ENCODE data around the gene EGR2.

Gene EGR2

DNA sequence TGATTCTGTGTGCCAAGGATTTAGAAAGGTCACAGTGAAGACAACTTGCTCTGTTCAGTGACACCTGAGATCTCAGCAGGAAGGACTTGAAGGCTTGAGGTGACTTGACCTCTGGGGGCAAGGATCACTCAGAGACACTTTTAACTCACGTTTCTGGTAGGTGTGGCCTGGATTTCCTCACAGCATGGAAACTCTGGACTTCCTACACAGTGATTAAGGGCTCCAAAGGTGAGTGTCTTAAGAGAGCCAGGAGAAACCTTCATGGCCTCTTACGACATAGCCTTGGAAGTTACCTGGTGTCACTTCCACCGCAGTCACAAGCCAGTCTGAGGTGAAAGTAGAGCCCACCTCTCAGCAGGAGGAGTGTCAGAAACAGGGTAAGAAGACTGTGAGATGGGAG lies 49.8 kb downstream of the EGR2 start (continued):
- TF ChIP-seq, protein P1, sequence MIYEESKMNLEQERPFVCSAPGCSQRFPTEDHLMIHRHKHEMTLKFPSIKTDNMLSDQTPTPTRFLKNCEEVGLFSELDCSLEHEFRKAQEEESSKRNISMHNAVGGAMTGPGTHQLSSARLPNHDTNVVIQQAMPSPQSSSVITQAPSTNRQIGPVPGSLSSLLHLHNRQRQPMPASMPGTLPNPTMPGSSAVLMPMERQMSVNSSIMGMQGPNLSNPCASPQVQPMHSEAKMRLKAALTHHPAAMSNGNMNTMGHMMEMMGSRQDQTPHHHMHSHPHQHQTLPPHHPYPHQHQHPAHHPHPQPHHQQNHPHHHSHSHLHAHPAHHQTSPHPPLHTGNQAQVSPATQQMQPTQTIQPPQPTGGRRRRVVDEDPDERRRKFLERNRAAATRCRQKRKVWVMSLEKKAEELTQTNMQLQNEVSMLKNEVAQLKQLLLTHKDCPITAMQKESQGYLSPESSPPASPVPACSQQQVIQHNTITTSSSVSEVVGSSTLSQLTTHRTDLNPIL (CRISPR knock-in tag; IDR thresholded peaks at IDR 0.05; ENCODE audit: low read depth): no peak
- no peak for TF ChIP-seq GLIS3 (CRISPR knock-in tag; IDR thresholded peaks at IDR 0.05)
- TF ChIP-seq ZNF565 (CRISPR knock-in tag; conservative IDR thresholded peaks at IDR 0.05; ENCODE audit: low read depth): no peak
- no peak for TF ChIP-seq RARB (CRISPR knock-in tag; IDR thresholded peaks at IDR 0.05)
- no peak for TF ChIP-seq TOX (CRISPR knock-in tag; IDR thresholded peaks at IDR 0.05; ENCODE audit: borderline replicate concordance)

DNA sequence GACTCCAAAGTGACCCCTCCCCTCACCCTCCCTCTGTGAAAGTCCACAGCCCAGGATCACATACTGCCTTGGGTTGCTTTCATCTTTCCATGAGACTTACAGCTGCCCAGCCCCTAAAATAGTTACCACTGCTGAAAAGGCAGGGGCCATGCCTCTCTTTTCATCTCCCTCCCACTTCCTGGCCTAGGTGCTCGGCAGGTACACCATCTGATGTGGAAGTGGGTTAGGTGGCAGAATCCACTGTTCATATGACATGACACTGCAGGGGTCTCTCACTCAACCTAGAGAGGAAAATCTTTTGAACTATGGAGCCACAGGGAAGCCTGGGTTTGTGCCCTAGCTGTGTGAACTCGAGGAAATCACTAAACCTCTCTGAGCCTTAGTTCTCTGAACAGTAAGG lies 50.4 kb downstream of the EGR2 start:
- TF ChIP-seq ZNF70 (CRISPR knock-in tag; IDR thresholded peaks at IDR 0.05) (no peak), ZNF565 (CRISPR knock-in tag; conservative IDR thresholded peaks at IDR 0.05; ENCODE audit: low read depth) (no peak), ZNF8 (CRISPR knock-in tag; IDR thresholded peaks at IDR 0.05) (no peak), CSDC2 (CRISPR knock-in tag; IDR thresholded peaks at IDR 0.05) (no peak), ARNTL (CRISPR knock-in tag; IDR thresholded peaks at IDR 0.05; ENCODE audit: borderline replicate concordance, low read depth) (no peak), ZFP30 (CRISPR knock-in tag; IDR thresholded peaks at IDR 0.05) (no peak), OSR1 (CRISPR knock-in tag; IDR thresholded peaks at IDR 0.05) (no peak), ZFP3 (CRISPR knock-in tag; IDR thresholded peaks at IDR 0.05) (no peak), RARB (CRISPR knock-in tag; IDR thresholded peaks at IDR 0.05) (no peak), ZC3H10 (CRISPR knock-in tag; IDR thresholded peaks at IDR 0.05) (no peak)
- TF ChIP-seq, protein P2, sequence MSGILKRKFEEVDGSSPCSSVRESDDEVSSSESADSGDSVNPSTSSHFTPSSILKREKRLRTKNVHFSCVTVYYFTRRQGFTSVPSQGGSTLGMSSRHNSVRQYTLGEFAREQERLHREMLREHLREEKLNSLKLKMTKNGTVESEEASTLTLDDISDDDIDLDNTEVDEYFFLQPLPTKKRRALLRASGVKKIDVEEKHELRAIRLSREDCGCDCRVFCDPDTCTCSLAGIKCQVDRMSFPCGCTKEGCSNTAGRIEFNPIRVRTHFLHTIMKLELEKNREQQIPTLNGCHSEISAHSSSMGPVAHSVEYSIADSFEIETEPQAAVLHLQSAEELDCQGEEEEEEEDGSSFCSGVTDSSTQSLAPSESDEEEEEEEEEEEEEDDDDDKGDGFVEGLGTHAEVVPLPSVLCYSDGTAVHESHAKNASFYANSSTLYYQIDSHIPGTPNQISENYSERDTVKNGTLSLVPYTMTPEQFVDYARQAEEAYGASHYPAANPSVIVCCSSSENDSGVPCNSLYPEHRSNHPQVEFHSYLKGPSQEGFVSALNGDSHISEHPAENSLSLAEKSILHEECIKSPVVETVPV (CRISPR knock-in tag; IDR thresholded peaks at IDR 0.05): no peak
- TF ChIP-seq, protein P1 (CRISPR knock-in tag; IDR thresholded peaks at IDR 0.05; ENCODE audit: low read depth): no peak
- TF ChIP-seq, protein P3, sequence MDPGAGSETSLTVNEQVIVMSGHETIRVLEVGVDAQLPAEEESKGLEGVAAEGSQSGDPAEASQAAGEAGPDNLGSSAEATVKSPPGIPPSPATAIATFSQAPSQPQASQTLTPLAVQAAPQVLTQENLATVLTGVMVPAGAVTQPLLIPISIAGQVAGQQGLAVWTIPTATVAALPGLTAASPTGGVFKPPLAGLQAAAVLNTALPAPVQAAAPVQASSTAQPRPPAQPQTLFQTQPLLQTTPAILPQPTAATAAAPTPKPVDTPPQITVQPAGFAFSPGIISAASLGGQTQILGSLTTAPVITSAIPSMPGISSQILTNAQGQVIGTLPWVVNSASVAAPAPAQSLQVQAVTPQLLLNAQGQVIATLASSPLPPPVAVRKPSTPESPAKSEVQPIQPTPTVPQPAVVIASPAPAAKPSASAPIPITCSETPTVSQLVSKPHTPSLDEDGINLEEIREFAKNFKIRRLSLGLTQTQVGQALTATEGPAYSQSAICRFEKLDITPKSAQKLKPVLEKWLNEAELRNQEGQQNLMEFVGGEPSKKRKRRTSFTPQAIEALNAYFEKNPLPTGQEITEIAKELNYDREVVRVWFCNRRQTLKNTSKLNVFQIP (CRISPR knock-in tag; IDR thresholded peaks at IDR 0.05; ENCODE audit: borderline replicate concordance, low read depth): no peak
- TF ChIP-seq, protein P4, sequence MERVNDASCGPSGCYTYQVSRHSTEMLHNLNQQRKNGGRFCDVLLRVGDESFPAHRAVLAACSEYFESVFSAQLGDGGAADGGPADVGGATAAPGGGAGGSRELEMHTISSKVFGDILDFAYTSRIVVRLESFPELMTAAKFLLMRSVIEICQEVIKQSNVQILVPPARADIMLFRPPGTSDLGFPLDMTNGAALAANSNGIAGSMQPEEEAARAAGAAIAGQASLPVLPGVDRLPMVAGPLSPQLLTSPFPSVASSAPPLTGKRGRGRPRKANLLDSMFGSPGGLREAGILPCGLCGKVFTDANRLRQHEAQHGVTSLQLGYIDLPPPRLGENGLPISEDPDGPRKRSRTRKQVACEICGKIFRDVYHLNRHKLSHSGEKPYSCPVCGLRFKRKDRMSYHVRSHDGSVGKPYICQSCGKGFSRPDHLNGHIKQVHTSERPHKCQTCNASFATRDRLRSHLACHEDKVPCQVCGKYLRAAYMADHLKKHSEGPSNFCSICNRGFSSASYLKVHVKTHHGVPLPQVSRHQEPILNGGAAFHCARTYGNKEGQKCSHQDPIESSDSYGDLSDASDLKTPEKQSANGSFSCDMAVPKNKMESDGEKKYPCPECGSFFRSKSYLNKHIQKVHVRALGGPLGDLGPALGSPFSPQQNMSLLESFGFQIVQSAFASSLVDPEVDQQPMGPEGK (CRISPR knock-in tag; IDR thresholded peaks at IDR 0.05; ENCODE audit: borderline replicate concordance): no peak
- TF ChIP-seq, protein P5, sequence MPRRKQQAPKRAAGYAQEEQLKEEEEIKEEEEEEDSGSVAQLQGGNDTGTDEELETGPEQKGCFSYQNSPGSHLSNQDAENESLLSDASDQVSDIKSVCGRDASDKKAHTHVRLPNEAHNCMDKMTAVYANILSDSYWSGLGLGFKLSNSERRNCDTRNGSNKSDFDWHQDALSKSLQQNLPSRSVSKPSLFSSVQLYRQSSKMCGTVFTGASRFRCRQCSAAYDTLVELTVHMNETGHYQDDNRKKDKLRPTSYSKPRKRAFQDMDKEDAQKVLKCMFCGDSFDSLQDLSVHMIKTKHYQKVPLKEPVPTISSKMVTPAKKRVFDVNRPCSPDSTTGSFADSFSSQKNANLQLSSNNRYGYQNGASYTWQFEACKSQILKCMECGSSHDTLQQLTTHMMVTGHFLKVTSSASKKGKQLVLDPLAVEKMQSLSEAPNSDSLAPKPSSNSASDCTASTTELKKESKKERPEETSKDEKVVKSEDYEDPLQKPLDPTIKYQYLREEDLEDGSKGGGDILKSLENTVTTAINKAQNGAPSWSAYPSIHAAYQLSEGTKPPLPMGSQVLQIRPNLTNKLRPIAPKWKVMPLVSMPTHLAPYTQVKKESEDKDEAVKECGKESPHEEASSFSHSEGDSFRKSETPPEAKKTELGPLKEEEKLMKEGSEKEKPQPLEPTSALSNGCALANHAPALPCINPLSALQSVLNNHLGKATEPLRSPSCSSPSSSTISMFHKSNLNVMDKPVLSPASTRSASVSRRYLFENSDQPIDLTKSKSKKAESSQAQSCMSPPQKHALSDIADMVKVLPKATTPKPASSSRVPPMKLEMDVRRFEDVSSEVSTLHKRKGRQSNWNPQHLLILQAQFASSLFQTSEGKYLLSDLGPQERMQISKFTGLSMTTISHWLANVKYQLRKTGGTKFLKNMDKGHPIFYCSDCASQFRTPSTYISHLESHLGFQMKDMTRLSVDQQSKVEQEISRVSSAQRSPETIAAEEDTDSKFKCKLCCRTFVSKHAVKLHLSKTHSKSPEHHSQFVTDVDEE (CRISPR knock-in tag; IDR thresholded peaks at IDR 0.05): no peak
- ATAC-seq: no peak

DNA sequence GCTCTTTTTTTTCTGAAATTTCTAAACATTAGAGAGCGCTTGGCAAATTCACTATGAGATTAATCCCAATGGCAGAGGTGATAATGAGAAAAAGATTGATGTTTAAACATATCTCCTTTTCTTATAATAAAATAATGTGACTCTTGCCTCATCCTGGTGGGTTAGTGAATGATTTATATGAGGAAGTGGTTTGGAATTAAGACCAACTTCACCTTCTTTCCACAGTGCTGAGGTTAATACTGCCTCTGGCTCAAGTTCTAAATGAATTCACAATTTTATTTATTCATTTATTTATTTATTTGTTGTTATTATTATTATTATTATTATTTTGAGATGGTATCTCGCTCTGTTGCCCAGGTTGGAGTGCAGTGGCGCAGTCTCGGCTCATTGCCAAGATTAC lies 52.2 kb downstream of the EGR2 start:
- no peak for ATAC-seq
- TF ChIP-seq GLIS3 (CRISPR knock-in tag; IDR thresholded peaks at IDR 0.05) (no peak), ZNF8 (CRISPR knock-in tag; IDR thresholded peaks at IDR 0.05) (no peak), ZFP30 (CRISPR knock-in tag; IDR thresholded peaks at IDR 0.05) (no peak)

DNA sequence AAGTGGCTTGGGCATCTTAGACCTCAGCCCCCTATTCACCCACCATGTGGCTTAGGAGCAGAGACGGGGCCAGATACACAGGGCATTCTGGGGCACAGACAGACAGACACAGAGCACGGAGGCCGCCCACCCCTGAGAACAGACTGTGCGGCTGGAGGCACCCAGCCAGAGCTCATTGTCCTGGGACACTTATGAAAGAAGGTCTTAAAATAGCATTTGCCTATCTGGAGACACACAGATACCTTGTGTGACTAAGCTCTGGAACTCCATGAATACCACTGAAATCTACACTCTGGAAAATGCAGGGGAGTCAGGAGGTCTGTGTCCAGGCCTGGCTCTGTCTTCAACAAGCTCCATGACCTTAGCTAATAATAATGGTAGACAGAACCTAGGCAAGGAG lies 53.0 kb downstream of the EGR2 start:
- no peak for ATAC-seq
- no peak for TF ChIP-seq BACH2 (CRISPR knock-in tag; IDR thresholded peaks at IDR 0.05; ENCODE audit: borderline replicate concordance)
- TF ChIP-seq ZC3H10 (CRISPR knock-in tag; IDR thresholded peaks at IDR 0.05): no peak
- TF ChIP-seq SNAI2 (CRISPR knock-in tag; IDR thresholded peaks at IDR 0.05): no peak

All from SK-N-SH treated with all-trans-retinoic acid at 6 μM for 48 hours (cell line).